IMR-90 (cell line): ENCODE data around the gene ACTN1. TPM values are rescaled to one million over a fixed set of nuclear protein-coding genes. Genes with fewer than 3 reads are reported as not detected.
A peak's percentile ranks its signal among the peaks of the same experiment; 100 is the strongest.

Experiments
- ATAC-seq: fragments of 200-7000 bp; cut with Tn5 transposase; 2 replicates; pipeline ENCODE4 v1.9.1; 2020; ENCODE audit warnings: low read depth, mild to moderate bottlenecking, moderate library complexity
- BruUV-seq: library from RNA; stranded (reverse); fragments of 400-500 nt; replicated peaks from 2 replicates; lab custom pipeline; 2021; lab: Mats Ljungman, UMichigan
- CTCF ChIA-PET: fragments of 300-600 bp; formaldehyde crosslinking; extraction: SDS; loops from one replicate; lab custom pipeline; 2021; ENCODE audit warnings: antibody characterized with exemption; lab: Yijun Ruan, JAX
- POLR2A ChIA-PET: fragments of 300-600 bp; sonication (Branson Sonifier 250); formaldehyde crosslinking; loops from one replicate; lab custom pipeline; 2022; ENCODE audit warnings: antibody characterized with exemption; ENCODE audit not compliant: unreplicated experiment; lab: Charles Lee
- DNase-seq: peaks from one replicate; pipeline ENCODE4 v3.0.0; 2013
- H2AFZ ChIP-seq: replicated peaks from 2 replicates; pipeline ENCODE3; 2013; ENCODE audit warnings: low read length, mild to moderate bottlenecking; ENCODE audit not compliant: poor library complexity
- H2AK5ac ChIP-seq: 2 replicates; pipeline ENCODE4 v1.6.1; 2013; ENCODE audit warnings: low read depth, low read length, inconsistent platforms
- H2AK9ac ChIP-seq: replicated peaks from 2 replicates; pipeline ENCODE3; 2013; ENCODE audit warnings: mild to moderate bottlenecking, low read depth, low read length, moderate library complexity; ENCODE audit not compliant: poor library complexity
- H2BK120ac ChIP-seq: 2 replicates; pipeline ENCODE4 v1.6.1; 2013; ENCODE audit warnings: low read depth, low read length, inconsistent platforms
- H2BK15ac ChIP-seq: 3 replicates; pipeline ENCODE4 v1.6.1; 2013; ENCODE audit warnings: low read depth, low read length, inconsistent platforms
- H2BK20ac ChIP-seq: 2 replicates; pipeline ENCODE4 v1.6.1; 2013; ENCODE audit warnings: low read depth, mild to moderate bottlenecking, inconsistent platforms, low read length, moderate library complexity
- H2BK5ac ChIP-seq: 2 replicates; pipeline ENCODE4 v1.6.1; 2013; ENCODE audit warnings: mild to moderate bottlenecking, low read depth, low read length, inconsistent platforms; ENCODE audit not compliant: poor library complexity, severe bottlenecking
- H3K14ac ChIP-seq: replicated peaks from 2 replicates; pipeline ENCODE4 v1.6.1; 2013; ENCODE audit warnings: low read depth, low read length, inconsistent platforms
- H3K18ac ChIP-seq: 2 replicates; pipeline ENCODE4 v1.6.1; 2013; ENCODE audit warnings: low read depth, low read length, control low read depth
- H3K23ac ChIP-seq: 2 replicates; pipeline ENCODE4 v1.6.1; 2013; ENCODE audit warnings: low read depth, low read length, inconsistent platforms
- H3K27ac ChIP-seq: 2 replicates; pipeline ENCODE4 v1.5.1; 2013; ENCODE audit warnings: mild to moderate bottlenecking, control low read depth, low read length; ENCODE audit not compliant: insufficient read depth
- H3K27me3 ChIP-seq: 2 replicates; pipeline ENCODE4 v1.6.1; 2013; ENCODE audit warnings: low read length; ENCODE audit not compliant: control insufficient read depth, insufficient read depth
- H3K36me3 ChIP-seq: 2 replicates; pipeline ENCODE4 v1.6.1; 2013; ENCODE audit warnings: low read length, mixed read lengths; ENCODE audit not compliant: control insufficient read depth, insufficient read depth
- H3K4ac ChIP-seq: 2 replicates; pipeline ENCODE4 v1.6.1; 2013; ENCODE audit warnings: low read depth, low read length, inconsistent platforms
- H3K4me1 ChIP-seq: 2 replicates; pipeline ENCODE4 v1.6.1; 2013; ENCODE audit warnings: low read length, mixed read lengths; ENCODE audit not compliant: control insufficient read depth, insufficient read depth
- H3K4me2 ChIP-seq: 2 replicates; pipeline ENCODE4 v1.6.1; 2013; ENCODE audit warnings: low read depth, mild to moderate bottlenecking, control low read depth, low read length, moderate library complexity
- H3K4me3 ChIP-seq: 2 replicates; pipeline ENCODE4 v1.5.1; 2013; ENCODE audit warnings: low read depth, mild to moderate bottlenecking, control low read depth, low read length, moderate library complexity; ENCODE audit not compliant: insufficient read depth
- H3K56ac ChIP-seq: 2 replicates; pipeline ENCODE4 v1.6.1; 2013; ENCODE audit warnings: low read length, inconsistent platforms; ENCODE audit not compliant: insufficient read depth; ENCODE audit errors: extremely low read depth
- H3K79me1 ChIP-seq, 2 experiments: 2 replicates each; pipeline ENCODE4 v1.6.1; 2013; ENCODE audit warnings: low read length in 2 of 2, inconsistent platforms in 1 of 2, low read depth in 1 of 2
- H3K9ac ChIP-seq: 2 replicates; pipeline ENCODE4 v1.6.1; 2013; ENCODE audit warnings: low read depth, low read length, control low read depth
- H3K9me1 ChIP-seq: 2 replicates; pipeline ENCODE4 v1.6.1; 2013; ENCODE audit warnings: low read length, inconsistent platforms; ENCODE audit not compliant: insufficient read depth
- H3K9me3 ChIP-seq: 2 replicates; pipeline ENCODE4 v1.6.1; 2013; ENCODE audit warnings: low read length; ENCODE audit not compliant: control insufficient read depth, insufficient read depth
- H4K20me1 ChIP-seq: 2 replicates; pipeline ENCODE4 v1.6.1; 2013; ENCODE audit warnings: low read length, inconsistent platforms; ENCODE audit not compliant: insufficient read depth
- H4K5ac ChIP-seq: 2 replicates; pipeline ENCODE4 v1.6.1; 2013; ENCODE audit warnings: mild to moderate bottlenecking, low read depth, low read length, control low read depth
- H4K8ac ChIP-seq, 2 experiments: 2 replicates each; pipeline ENCODE4 v1.6.1; 2013; ENCODE audit warnings: low read depth in 2 of 2, low read length in 2 of 2, control low read depth in 1 of 2, inconsistent platforms in 1 of 2
- H4K91ac ChIP-seq: 2 replicates; pipeline ENCODE4 v1.6.1; 2013; ENCODE audit warnings: low read depth, low read length, inconsistent platforms; ENCODE audit not compliant: insufficient read depth
- BHLHE40 ChIP-seq: fragments of 150-350 bp; IDR thresholded peaks from 2 replicates; pipeline ENCODE4 v1.6.1; 2016; ENCODE audit warnings: mild to moderate bottlenecking, low read depth, low read length
- CEBPB ChIP-seq: IDR thresholded peaks from 2 replicates; pipeline ENCODE4 v1.6.1; 2012; ENCODE audit warnings: low read depth, low read length, improper control_type of control experiment
- CHD1 ChIP-seq: IDR thresholded peaks from 2 replicates; pipeline ENCODE4 v1.6.1; 2012; ENCODE audit warnings: low read depth, low read length, improper control_type of control experiment
- CTCF ChIP-seq: conservative IDR thresholded peaks from 2 replicates; pipeline ENCODE4 v1.5.1; 2012; ENCODE audit warnings: mild to moderate bottlenecking, low read depth, low read length, improper control_type of control experiment
- FOS ChIP-seq: fragments of 150-350 bp; IDR thresholded peaks from 2 replicates; pipeline ENCODE4 v1.6.1; 2016; ENCODE audit warnings: low read depth, low read length
- MAFK ChIP-seq: IDR thresholded peaks from 2 replicates; pipeline ENCODE4 v1.6.1; 2012; ENCODE audit warnings: low read depth, low read length, improper control_type of control experiment
- MAZ ChIP-seq: IDR thresholded peaks from 2 replicates; pipeline ENCODE4 v1.6.1; 2012; ENCODE audit warnings: low read depth, mild to moderate bottlenecking, low read length, improper control_type of control experiment, moderate library complexity, borderline replicate concordance
- MXI1 ChIP-seq: IDR thresholded peaks from 2 replicates; pipeline ENCODE4 v1.6.1; 2012; ENCODE audit warnings: low read depth, mild to moderate bottlenecking, low read length, moderate library complexity, borderline replicate concordance
- NFE2L2 ChIP-seq: fragments of 150-350 bp; IDR thresholded peaks from 2 replicates; pipeline ENCODE4 v1.6.1; 2016; ENCODE audit warnings: low read depth, mild to moderate bottlenecking, low read length
- POLR2A ChIP-seq: IDR thresholded peaks from 2 replicates; pipeline ENCODE4 v1.6.1; 2012; ENCODE audit warnings: mild to moderate bottlenecking, low read depth, low read length
- RAD21 ChIP-seq: IDR thresholded peaks from 2 replicates; pipeline ENCODE4 v1.6.1; 2012; ENCODE audit warnings: low read length, improper control_type of control experiment
- RCOR1 ChIP-seq: IDR thresholded peaks from 2 replicates; pipeline ENCODE4 v1.6.1; 2012; ENCODE audit warnings: mild to moderate bottlenecking, low read length, improper control_type of control experiment; ENCODE audit not compliant: insufficient replicate concordance
- RFX5 ChIP-seq: IDR thresholded peaks from 2 replicates; pipeline ENCODE4 v1.8.0; 2012; ENCODE audit warnings: low read depth, mild to moderate bottlenecking, low read length, moderate library complexity
- SMC3 ChIP-seq: fragments of 150-350 bp; IDR thresholded peaks from 2 replicates; pipeline ENCODE4 v1.6.1; 2016; ENCODE audit warnings: low read depth, mild to moderate bottlenecking, antibody characterized with exemption, low read length, moderate library complexity
- WGBS, 2 experiments: methylation state at CpG; one replicate each; pipeline versions ENCODE4 v1.1.5 to v1.1.7; 2013; ENCODE audit warnings: missing lambda C conversion rate in 2 of 2; ENCODE audit not compliant: insufficient read length in 1 of 2; ENCODE audit errors: extremely low coverage in 2 of 2; 5-methylcytosine and 5-hydroxymethylcytosine counted together
- dilution Hi-C: fragments of 300-500 bp; cut with HindIII; formaldehyde crosslinking; loops from one replicate; pipeline ENCODE4 v1.14.3; 2018; ENCODE audit warnings: low sequenced_read_pairs; ENCODE audit not compliant: unreplicated experiment
- in situ Hi-C: fragments of 300-500 bp; cut with MboI; formaldehyde crosslinking; loops from 3 replicates; pipeline ENCODE4 v1.14.3; 2019; ENCODE audit warnings: low sequenced_read_pairs, inconsistent platforms, mixed read lengths
- intact Hi-C: fragments of 100-400 bp; cut with micrococcal nuclease; formaldehyde crosslinking; loops from 2 replicates; pipeline ENCODE4 v1.10.0; 2022
- polyA plus RNA-seq, 3 experiments: library from polyadenylated mRNA; depleted of rRNA; stranded (reverse); fragments of >200 nt; gene quantifications; 2 replicates each; pipeline ENCODE4 v1.2.3, GENCODE V29; 2012; ENCODE audit warnings: low replicate concordance in 1 of 3
- total RNA-seq: library from RNA; depleted of rRNA; stranded (reverse); fragments of >200 nt; gene quantifications from 2 replicates; pipeline ENCODE4 v1.2.3, GENCODE V29; 2012
- TF ChIP-seq, protein P1 (sequence below): fragments of 150-350 bp; IDR thresholded peaks from 2 replicates; pipeline ENCODE4 v1.6.1; 2017; ENCODE audit warnings: mild to moderate bottlenecking, antibody characterized with exemption, low read length, low read depth
- TF ChIP-seq, protein P2 (sequence below): fragments of 150-350 bp; IDR thresholded peaks from 2 replicates; pipeline ENCODE4 v1.6.1; 2016; ENCODE audit warnings: low read depth, mild to moderate bottlenecking, low read length, moderate library complexity, borderline replicate concordance

The ACTN1 gene
- total and polyA plus RNA-seq, 2 of the 4 experiments (the other 2 are of a cell fraction), result 684 to 766 TPM

DNA sequence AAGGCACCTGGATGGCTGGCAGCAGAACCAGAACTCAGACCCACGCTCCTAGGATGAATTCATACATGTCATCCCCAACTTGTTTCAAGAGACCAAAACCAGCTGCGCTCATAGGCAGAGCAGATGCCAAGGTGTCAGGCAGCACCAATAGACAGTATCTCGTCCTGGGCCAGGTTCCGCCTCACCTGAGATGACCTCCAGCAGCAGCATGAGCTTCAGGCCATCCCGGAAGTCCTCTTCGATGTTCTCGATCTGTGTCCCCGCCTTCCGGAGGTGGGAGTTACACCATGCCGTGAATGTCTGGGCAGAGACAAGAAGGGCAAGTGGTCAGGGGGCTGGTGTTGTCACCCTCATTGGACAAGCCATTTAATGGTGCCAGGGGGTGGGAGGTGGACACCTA, 53.7 kb downstream of the ACTN1 start:
- Histone ChIP-seq H3K36me3 (peaks cover 67% of the 10 kb centered on the region), H4K91ac (no peak overlapping the region), H3K27ac (0 out of 2 replicates have a peak overlapping the region, but pooled peaks have one; percentile 1), H2BK120ac (no peak overlapping the region), H3K9me1 (peaks cover 63% of the 10 kb centered on the region), H2AFZ (no peak overlapping the region), H3K27me3 (no peaks in the 10 kb centered on the region), H2BK5ac (no peak overlapping the region), H3K18ac (no peak overlapping the region), H3K4me3 (no peak overlapping the region), H3K56ac (no peak overlapping the region), H2BK15ac (no peak overlapping the region), H3K9me3 (no peaks in the 10 kb centered on the region), H3K4me2 (no peak overlapping the region), H3K4ac (no peak overlapping the region), H2AK5ac (peak overlapping the region; percentile 43; the same call in 1 of the 2 replicates), H4K20me1 (peaks cover 100% of the 10 kb centered on the region), H3K14ac (no peak overlapping the region), H2AK9ac (no peak overlapping the region), H3K9ac (no peak overlapping the region), H3K4me1 (peaks cover 55% of the 10 kb centered on the region), H3K79me1 (peaks cover 7 to 96% of the 10 kb centered on the region in 2 experiments; a peak in 3 of 4 replicates), H3K23ac (no peak overlapping the region; the same call in 1 of the 2 replicates), H2BK20ac (no peak overlapping the region), H4K8ac (no peak overlapping the region), H4K5ac (no peak overlapping the region)
- DNase-seq (no peak), ATAC-seq (no peak)
- ChIA-PET CTCF (interaction anchor here (0.8 kb wide), 1 partner anchor 165 kb away, joined by 3 read pairs; no protein-coding TSS in a partner anchor), POLR2A (no interaction called here)
- WGBS, 2 experiments, result 100% methylated on average over 5 of the region's 10 CpGs; no CpG with 5 or more reads in 1 of the 2 experiments
- TF ChIP-seq RFX5 (no peak), RCOR1 (no peak), CHD1 (no peak), FOS (no peak), SMC3 (no peak), CTCF (no peak), CEBPB (no peak), RAD21 (no peak), MAZ (no peak), NFE2L2 (no peak), BHLHE40 (no peak), MAFK (no peak), POLR2A (no peak), MXI1 (no peak)
- TF ChIP-seq, protein P1, sequence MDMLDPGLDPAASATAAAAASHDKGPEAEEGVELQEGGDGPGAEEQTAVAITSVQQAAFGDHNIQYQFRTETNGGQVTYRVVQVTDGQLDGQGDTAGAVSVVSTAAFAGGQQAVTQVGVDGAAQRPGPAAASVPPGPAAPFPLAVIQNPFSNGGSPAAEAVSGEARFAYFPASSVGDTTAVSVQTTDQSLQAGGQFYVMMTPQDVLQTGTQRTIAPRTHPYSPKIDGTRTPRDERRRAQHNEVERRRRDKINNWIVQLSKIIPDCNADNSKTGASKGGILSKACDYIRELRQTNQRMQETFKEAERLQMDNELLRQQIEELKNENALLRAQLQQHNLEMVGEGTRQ, result no peak
- TF ChIP-seq, protein P2, sequence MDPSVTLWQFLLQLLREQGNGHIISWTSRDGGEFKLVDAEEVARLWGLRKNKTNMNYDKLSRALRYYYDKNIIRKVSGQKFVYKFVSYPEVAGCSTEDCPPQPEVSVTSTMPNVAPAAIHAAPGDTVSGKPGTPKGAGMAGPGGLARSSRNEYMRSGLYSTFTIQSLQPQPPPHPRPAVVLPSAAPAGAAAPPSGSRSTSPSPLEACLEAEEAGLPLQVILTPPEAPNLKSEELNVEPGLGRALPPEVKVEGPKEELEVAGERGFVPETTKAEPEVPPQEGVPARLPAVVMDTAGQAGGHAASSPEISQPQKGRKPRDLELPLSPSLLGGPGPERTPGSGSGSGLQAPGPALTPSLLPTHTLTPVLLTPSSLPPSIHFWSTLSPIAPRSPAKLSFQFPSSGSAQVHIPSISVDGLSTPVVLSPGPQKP, result no peak
- BruUV-seq, result no TSS peak
- in situ Hi-C loops, result no loop called here
- intact Hi-C loops, result no loop called here
- dilution Hi-C loops, result no loop called here
